GM19328 (cell line): ENCODE data around the gene OR9Q1.
"Not testable (repeated sequence)": the region's sequence is repeated elsewhere in the genome, so short reads cannot be mapped to it uniquely, and the experiment has no call there.

Experiments
- ATAC-seq: cut with Tn5 transposase; IDR thresholded peaks from one replicate; pipeline ENCODE4 v1.9.1; 2021; ENCODE audit warnings: mild to moderate bottlenecking, moderate library complexity; ENCODE audit not compliant: unreplicated experiment

Gene OR9Q1

DNA sequence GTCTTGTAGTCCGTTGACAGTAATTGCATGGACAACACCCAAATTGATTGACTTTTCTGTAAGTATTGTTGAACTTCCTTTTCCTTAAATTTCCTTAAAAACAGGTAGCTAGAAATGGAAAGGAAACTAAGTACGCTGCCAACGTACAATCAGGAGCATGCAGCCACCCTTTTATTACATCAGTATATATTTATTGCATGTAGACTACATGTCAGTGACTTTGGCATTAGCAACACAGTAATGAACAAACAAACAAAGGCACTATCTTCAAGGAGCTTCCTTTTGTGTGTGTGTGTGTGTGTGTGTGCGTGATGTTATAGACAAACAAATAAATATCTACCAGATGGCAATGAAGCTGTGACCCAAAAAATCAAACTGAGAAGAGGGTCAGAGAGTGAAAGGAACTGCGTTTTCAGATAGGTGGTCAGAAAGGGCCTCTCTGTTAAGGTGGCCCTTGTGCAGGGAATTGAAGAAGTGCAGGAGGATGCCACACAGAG lies at the start of gene OR9Q1:
Gene OR9Q1 (plus strand): TSS at position 447 of the 497 bp plus-strand sequence. CDS start 155,564 bp downstream, outside the sequence.
- no peak for ATAC-seq

DNA sequence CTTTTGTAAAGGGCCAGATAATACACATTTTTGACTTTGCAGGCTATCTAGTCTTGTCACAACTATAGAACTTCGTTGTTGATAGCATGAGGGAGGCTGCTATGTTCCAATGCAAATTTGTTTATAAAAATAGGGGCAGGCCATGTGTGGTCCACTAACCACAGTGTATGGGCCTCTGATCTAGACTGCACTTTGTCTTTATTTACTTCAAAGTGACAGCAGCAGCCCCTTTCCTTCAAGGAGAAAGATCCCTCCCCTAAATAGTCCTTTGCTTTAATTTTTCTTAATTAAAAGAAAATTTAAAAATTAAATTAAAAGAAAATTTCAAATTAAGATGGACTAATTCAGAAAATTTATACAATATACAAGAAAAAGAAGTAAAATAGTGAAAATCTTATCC lies 49.5 kb upstream of the OR9Q1 start:
- no peak for ATAC-seq

GRCh38 chr11:57974848-57975601 lies 48.7 kb upstream of the OR9Q1 start:
- no peak for ATAC-seq

GRCh38 chr11:57977709-57978108 lies 46.0 kb upstream of the OR9Q1 start:
- no peak for ATAC-seq

DNA sequence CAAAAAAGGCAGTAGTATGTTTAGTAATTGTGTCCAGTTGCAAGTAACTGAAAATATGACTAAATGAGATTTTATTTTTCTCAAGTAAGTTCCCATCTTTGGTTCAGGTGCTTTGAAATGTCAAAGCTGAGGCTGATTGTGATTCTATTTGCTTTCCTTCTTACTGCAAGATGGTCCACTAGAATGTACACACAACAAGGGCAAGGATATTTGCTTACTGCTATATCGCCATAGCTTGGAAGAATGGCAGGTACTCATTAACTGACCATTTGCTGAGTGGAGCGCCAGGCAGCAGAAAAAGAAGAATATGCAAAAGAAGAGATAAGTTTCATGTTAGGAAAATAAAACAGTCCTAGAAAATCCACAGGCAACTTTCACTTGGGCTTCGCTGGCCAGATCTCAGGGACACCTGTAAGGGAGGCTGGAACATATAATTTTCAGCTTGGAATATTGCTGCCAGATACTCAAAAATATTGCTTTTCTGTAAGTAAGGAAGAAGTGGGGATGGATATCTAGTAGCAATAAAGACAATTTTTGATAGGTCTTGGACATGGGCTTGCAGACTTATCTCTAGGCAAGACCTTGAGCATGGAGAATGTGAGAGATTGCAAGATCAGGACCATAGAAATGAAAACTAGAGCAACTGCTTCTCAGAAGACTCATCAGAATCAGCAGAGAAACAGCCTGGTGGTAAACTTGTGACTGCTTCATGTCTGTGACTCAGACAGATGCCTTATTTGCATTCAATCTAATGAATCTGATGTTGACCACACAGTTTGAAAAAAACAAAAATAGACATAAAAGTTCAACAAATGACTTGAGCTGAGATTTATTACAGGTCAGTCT lies 44.8 kb upstream of the OR9Q1 start:
- ATAC-seq, result no peak

DNA sequence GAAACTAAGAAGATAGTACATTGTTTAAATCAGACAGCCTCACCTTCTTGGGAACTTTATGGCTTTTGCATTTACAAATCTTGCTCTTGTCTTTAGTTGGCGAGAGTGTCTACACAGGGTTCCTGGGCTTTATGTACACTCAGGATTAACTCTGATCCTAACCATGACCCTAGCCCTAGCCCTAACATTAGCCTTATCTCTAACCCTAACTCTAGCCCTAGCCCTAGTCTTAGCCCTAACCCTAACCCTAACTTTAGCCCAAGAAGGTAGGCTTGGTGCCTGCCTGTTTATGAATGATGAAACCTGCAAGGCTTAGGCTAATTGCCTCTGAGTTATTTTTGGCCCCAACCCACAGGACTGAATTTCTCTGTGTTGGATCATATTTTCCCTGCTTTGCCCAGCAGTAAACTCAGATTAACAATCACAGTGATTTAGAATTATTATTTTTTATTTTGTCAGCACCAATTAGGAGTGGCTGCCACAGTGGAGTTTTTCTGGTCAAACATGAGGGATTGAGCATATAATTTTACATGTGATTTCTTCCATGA lies 44.1 kb upstream of the OR9Q1 start:
- ATAC-seq, result no peak

DNA sequence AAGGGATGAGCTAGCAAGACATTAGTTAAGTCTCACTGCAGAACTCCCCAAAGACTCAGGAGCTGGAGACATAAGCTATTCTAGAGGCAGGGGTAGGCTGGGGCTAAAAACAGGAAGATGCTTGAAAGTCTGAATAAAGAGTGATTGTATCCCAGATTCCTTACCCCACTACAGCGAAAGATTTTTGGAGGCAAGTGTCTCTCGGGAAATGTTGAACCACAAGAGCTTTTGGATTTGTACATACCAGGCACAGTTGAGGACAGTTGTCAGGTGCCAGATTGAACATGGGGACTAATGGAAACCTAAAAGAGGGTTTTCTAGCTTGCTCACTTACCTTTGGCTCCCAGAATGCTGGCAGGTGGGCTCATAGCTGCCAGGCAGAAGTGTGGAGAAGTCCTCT lies 43.5 kb upstream of the OR9Q1 start:
- no peak for ATAC-seq

DNA sequence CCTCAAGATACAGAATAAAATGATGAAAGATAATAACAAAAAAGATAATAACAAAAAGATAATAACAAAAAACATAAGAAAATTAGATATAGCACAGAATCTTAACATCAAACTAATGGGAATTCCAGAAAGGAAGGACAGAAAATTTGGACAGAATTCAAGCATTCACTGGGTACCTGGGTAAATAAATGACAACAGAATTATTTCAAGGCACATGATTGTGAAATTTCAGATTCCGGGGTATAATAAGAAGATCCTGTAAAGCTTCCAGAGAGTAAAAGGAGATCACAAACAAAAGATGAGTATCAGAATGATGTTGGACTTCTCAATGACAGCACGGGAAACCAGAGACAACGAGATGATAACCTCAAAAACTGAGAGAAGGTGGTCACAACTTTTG lies 42.1 kb upstream of the OR9Q1 start:
- ATAC-seq, result no peak

- no peak for ATAC-seq
Observed at GRCh38 chr11:57982776-57983175, 40.9 kb upstream of the OR9Q1 start.

- ATAC-seq, result no peak
Observed at GRCh38 chr11:57983191-57983590, 40.5 kb upstream of the OR9Q1 start.

DNA sequence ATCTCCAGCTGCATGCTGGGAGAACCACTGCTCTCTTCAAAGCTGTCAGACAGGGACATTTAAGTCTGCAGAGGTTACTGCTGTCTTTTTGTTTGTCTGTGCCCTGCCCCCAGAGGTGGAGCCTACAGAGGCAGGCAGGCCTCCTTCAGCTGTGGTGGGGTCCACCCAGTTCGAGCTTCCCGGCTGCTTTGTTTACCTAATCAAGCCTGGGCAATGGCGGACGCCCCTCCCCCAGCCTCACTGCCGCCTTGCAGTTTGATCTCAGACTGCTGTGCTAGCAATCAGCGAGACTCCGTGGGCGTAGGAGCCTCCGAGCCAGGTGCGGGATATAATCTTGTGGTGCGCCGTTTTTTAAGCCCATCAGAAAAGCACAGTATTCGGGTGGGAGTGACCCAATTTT lies 24.2 kb upstream of the OR9Q1 start:
- ATAC-seq, result not testable (repeated sequence)

GRCh38 chr11:58000021-58000420 lies 23.7 kb upstream of the OR9Q1 start:
- ATAC-seq, result not testable (repeated sequence)

DNA sequence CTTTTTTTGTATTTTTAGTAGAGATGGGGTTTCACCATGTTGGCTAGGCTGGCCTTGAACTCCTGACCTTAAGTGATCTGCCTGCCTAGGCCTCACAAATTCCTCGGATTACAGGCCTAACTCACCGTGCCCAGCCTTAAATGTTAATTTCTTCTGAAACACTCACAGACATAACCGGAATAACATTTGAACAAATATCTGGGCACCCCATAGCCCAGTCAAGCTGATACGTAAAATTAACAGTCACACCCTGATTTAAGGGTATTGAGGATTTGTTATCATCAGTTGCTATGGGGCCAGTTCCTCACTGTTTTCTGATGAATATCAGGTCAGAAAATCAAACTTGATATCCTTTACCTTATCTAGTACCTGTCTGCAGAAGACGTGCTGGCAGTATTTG lies 23.0 kb upstream of the OR9Q1 start:
- no peak for ATAC-seq

DNA sequence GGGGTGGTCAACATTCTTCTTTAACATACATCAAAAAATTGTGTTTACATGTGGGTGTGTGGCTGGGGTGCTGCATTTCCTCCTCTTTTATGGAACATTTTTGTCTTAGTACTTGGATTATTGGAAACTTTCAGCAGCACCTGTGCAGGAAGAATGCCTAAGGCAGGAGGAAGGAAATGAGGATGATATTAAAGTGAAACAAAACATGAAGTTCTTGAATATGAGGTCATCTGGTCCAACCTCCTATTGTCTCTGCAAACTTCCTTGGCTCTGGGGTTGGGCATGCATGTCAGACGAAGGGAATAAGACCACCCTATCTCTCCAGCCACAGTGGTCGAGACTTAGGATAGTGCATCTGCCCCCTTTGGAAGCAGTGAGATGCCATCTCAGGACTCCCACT lies 20.6 kb upstream of the OR9Q1 start:
- ATAC-seq, result no peak

DNA sequence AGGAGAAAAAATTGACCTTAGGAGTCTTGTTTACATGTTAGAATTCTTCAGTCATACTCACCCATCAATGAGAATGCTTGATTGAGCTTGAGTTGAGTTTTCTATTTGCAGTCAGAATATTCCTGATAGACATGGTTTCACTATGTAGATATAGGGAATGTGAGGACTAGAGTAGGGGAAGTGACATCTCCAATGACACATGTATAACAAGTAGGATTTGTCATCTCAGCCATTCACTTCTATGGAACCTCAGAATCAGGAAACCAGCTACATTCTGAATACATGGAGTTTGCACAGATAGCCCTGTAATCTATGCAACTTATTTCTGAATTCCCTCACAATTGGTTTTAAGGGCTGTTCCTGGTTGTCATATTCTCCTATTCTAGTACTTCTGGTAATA lies 20.1 kb upstream of the OR9Q1 start:
- no peak for ATAC-seq

DNA sequence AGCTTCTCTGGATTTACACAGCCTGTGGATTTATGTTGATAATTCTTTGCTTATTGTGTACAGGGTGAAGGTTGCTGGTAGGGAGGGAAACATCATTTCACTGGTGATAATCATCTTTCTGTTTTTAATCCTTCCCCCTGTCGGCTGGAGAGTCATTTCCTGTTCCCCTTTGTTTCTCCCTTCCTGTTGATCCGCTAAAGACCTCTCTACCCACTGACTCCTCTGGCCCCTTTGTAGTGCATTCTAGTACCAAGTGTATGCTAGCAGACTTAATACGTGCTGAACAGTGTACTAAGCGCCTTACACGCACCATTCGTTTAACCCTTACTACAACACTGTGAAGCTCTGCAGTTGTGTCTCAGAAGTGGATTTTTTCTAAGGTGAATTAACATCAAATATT lies 19.0 kb upstream of the OR9Q1 start:
- ATAC-seq, result no peak

- no peak for ATAC-seq
Observed at GRCh38 chr11:58006940-58007339, 16.7 kb upstream of the OR9Q1 start.

DNA sequence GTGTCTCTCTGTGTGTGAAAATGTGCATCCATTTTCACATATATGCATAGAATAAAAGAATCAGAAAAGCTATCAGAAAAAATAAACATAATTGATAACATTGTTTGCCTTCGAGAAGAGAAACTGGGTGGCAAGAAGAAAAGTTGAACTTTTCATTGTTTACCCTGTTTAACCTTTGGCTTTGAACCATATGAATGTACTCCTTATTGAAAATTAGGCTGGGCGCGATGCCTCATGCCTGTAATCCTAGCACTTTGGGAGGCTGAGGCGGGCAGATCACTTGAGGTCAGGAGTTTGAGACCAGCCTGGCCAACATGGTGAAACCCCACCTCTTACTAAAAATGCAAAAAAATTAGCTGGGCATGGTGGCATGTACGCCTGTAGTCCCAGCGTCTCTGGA lies 11.9 kb upstream of the OR9Q1 start:
- no peak for ATAC-seq

DNA sequence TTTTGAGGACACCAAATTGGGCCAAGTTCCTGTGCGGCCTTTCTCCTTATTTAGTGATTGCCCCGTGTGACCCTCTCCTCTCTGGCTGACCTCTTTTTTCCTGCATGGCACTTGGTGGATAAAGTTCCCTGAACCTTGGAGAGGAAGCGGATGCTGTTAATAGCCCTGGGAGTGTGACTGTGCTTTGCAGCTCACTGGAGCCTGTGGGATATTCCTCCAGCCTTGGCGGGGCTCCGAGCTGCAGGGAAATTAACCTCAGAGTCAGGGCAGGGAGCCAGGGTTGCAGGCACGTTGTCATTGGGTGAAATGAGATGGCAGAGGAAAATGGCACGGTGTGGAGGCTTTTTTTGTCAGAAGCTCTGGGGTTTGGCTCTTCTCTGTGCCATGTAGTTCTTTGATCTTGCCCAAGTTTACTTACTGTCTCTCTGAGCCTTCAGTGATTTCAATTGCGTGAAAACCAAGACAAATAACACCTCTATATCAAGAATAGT lies 965 bp downstream of the OR9Q1 start:
- no peak for ATAC-seq

- no peak for ATAC-seq
Observed at GRCh38 chr11:58027341-58027740, 3.7 kb downstream of the OR9Q1 start.

GRCh38 chr11:58028687-58029411 lies 5.2 kb downstream of the OR9Q1 start:
- ATAC-seq, result no peak
